GM21381 (cell line): ENCODE results near the gene AP3B1.
"Not testable (repeated sequence)": the region's sequence is repeated elsewhere in the genome, so short reads cannot be mapped to it uniquely, and the experiment has no call there.

Experiments used
- ATAC-seq: cut with Tn5 transposase; IDR thresholded peaks from one replicate; pipeline ENCODE4 v1.9.1; 2021; ENCODE audit warnings: mild to moderate bottlenecking, moderate library complexity; ENCODE audit not compliant: unreplicated experiment

The AP3B1 gene

DNA sequence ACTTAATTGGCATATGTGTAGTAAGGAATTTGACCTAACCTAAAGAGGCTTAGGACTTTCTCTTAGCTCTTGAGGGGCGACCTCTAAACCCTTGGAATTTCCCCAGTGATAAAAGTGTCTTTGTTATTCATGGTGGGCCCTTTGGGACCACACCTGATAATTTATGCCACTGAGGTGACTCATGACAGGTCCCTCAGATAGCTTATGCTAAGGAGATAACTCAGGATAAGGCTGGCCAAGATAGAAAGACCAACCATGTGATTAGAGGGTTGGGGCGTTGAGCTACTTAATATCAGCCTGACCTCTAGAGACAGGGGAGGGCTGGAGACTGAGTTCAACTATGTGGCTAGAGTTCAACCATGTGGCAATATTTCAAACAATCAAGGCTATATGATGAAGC is 218.1 kb downstream of the AP3B1 start:
- ATAC-seq = no peak

DNA sequence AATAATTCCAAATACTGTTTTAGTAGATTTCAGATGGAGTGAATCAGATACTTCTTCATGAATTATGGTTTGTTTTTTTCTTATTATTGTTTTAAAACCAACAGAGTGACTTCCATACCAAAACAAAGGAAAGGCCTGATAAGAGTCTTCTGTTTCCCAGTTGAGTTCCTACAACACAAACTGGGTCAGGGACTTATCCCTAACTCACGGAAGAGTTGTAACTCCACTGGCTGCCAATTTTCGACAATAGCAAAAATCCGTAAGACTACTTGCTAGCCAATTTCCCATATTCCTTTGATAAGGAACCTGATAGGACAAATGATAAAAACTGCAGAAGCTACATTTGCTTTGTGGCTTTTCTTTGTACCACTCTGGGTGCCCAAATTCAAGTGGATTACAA is 219.2 kb downstream of the AP3B1 start:
- no peak for ATAC-seq

DNA sequence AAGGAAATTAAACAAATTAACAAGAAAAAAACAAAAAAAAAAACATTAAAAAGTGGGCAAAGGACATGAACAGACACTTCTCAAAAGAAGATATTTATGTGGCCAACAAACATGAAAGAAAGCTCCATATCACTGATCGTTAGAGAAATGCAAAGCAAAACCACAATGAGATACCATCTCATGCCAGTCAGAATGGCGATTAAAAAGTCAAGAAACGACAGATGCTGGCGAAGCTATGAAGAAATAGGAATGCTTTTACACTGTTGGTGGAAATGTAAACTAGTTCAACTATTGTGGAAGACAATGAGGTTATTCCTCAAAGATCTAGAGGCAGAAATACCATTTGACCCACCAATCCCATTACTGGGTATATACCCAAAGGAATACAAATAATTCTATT is 223.8 kb downstream of the AP3B1 start:
- not testable (repeated sequence) for ATAC-seq

DNA sequence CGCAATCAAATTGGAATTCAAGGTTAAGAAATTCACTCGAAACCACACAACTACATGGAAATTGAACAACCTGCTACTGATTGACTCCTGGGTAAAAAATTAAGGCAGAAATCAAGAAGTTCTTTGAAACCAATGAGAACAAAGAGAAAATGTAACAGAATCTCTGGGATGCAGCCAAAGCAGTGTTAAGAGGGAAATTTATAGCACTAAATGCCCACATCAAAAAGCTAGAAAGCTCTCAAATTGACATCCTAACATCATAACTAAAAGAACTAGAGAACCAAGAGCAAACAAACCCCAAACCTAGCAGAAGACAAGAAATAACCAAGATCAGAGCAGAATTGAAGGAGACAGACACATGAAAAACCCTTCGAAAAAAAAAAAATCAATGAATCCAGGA is 226.9 kb downstream of the AP3B1 start:
- ATAC-seq = not testable (repeated sequence)

DNA sequence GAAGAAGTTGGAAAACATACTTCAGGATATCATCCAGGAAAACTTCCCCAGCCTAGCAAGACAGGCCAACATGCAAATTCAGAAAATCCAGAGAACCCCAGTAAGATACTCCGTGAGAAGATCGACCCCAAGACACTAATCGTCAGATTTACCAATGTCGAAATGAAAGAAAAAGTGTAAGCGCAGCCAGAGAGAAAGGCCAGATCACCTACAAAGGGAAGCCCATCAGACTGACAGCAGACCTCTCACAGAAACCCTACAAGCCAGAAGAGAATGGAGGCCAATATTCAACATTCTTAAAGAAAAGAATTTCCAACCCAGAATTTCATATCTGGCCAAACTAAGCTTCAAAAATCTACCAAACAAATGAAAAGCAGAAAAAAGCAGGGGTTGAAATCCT is 227.8 kb downstream of the AP3B1 start:
- not testable (repeated sequence) for ATAC-seq

DNA sequence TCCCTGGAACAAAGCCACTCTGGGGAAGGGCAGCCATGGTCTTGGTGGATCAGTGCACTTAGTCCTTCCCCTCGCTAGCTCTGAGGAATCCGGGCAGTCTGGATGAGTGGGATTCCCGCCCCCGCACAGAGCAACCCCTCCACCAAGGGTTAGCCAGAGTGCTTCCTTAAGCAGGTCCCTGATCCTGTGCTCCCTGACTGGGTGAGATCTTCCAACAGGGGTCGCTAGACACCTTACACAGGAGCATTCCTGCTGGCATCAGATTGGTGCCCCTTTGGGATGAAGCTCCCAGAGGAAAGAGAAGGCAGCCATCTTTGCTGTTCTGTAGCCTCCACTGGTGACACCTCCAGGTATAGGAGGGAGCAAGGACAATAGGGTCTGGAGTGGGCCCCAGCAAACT is 228.8 kb downstream of the AP3B1 start:
- no peak for ATAC-seq

DNA sequence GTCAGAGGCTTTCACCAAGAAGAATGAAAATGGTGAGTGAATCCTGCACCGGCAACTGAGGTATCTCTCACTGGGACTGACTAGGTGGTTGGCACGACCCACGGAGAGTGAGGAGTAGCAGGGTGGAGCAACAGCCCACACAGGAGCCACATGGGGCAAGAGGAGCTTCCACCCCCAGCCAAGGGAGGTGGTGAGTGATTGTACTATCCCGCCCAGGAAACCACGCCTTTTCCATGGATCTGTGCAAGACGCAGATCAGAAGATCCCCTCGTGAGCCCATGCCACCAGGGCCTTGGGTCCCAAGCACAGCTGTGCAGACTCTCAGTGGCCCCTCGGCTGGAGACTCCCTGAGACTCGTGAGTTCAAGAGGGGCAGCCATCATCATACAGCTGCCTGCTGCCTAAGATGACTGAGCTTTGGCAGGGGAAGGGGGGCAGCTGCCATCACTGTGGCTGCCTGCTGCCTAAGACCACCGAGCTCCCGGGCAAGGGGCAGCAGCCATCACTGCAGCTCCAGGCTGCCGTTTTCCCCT is 229.5 kb downstream of the AP3B1 start:
- no peak for ATAC-seq

DNA sequence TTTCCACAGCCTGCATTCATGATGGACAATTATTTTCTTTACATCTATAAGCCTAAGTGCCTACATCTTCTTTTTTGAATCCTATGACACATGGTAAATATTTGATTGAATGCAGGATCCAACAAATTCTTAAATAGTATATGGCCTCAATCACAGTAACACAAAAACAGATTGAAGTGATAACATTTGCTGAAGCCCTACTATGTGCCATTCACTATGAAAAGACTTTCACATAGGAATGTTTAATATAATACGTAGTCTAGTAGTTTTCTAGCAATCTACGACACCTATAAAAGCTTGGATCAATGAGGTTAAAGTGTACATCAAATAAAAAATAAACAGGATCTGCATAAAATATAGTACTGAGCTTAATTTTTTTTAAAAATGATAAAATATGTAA is 231.0 kb downstream of the AP3B1 start:
- no peak for ATAC-seq

DNA sequence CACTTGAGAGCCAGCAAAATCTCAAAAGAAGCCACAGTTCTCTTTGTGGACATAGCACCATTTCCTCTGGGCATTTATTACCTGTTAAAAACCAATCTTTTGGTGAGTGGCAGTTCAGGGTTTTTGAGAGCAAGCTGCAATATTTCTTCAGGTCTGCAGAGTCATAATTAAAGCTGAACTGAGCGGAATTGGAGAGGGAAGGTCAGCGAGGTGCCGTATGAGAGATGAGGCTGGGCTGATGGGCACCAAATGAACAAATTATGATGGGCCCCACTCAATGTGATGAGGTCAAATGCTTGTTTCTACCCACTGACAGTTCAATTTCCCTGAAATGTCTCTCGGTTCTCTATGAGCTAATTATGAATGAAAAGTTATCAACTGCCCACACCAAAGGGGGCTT is 231.9 kb downstream of the AP3B1 start:
- no peak for ATAC-seq

DNA sequence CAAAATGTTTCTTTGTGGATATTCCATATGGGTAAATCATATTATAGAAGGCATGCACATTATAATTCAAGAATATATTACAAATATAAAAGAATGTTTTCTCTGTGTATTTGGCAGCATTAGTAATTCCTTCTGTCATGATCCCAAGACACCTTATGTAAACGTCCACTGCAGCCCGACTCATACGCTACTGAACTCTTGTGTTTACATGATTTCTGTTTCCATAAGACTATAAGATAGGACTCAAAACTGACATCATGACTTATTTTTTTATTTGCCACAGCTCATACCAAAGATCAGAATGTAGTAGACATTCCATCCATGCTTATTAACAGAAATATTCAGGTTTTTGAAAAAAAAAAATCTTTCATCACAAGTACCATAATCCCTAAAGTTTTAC is 234.1 kb downstream of the AP3B1 start:
- no peak for ATAC-seq

DNA sequence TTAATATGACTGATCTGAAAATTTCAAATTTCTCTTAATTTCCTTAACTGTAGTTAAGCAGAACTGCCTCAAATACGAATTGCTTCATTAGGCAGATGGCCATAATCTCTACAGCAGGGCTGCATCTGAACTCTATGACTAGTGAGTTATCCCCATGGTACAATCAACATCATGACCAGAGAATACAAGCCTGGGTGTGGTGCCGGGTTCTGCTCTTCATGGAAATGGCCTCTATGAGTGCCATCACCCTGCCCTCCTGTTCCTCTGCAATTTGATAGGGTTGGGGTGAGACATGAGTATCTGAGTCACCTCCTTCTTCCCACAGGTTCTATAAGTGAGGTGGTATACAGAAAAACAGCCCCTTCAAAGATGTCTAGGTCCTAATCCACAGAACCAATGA is 235.9 kb downstream of the AP3B1 start:
- ATAC-seq = no peak

DNA sequence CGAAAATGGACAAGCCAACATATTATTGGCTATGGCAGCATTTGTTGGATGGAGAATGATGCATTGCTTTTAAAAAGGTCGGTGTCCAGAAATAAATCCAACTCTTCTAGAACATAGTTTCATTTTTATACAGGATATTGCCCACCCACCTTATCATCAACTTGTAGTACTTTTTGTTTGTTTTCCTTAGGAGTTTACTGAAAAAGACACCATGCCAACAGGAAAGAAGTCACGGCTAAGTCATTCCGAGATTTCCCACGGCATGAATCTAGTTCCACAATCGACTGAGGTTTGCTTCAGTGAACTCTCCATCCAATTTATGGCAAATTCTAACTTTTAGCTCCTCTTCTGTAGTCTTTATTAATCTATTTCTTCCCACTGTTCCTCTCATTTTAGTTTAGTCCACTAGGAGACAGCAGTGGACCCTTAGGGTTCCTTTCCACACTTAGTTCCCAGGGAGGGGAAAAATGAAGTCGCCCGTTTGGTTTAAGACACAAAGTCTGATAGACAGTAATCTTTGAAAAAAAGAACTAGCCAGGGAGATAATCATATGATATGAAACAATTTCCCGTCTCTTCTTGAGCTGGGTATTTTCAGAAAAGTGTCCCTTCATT is 237.5 kb downstream of the AP3B1 start:
- ATAC-seq = no peak

DNA sequence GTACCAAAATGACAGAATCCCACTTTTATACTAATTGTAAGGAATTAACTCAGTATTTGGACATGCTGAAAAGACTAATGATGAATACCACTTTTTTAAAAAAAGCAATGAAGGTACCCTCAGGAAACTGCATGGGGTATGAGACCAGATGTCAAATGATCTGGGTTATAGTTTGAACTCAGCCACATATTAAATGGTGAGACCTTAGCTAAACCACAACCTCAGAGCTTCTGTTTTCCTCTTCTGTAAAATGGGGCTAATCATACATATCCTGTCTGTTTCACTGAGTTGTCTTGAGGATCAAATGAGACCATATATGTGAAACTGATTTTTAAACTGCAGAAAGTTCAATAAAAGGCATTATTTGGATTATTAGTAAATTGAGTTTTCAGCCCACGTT is 238.4 kb downstream of the AP3B1 start:
- no peak for ATAC-seq

DNA sequence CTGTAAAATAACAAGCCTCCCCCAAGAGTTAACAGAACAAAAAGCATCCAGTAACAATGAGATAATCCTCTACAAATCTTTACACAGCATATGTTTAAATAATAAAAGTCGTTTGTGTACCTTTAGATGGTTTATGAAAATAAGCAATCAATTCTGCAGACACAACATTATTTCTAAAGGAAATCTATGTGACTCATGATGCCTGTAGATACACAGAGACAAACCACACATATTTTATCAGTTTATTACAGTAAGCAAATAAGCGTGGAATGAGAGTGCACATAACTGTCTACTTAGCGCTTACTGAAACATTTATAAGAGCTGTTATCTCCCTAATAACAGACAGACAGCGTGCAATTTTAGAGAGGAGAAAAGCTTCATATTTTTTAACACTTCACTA is 243.6 kb downstream of the AP3B1 start:
- ATAC-seq = no peak

DNA sequence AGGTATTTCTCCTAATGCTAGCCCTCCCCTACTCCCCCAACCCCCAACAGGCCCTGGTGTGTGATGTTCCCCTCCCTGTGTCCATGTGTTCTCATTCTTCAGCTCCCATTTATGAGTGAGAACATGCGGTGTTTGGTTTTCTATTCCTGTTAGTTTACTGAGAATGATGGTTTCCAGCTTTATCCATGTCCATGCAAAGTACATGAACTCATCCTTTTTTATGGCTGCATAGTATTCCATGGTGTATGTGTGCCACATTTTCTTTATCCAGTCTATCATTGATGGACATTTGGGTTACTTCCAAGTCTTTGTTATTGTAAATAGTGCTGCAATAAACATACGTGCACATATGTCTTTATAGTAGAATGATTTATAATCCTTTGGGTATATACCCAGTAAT is 247.7 kb downstream of the AP3B1 start:
- ATAC-seq = not testable (repeated sequence)

DNA sequence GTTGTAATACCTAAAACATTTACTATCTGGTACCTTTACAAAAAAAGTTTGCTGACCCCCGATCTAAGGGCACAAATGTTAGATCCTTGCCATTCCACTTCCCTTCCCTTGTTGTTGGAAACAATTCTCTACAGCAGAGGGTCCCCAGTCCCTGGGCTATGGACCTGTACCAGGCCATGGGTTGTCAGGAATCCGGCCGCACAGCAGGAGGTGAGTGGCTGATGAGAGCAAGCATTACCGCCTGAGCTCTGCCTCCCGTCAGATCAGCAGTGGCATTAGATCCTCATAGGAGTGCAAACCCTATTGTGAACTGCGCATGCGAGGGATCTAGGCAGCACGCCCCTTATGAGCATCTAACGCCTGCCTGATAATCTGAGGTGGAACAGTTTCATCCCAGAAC is 248.5 kb downstream of the AP3B1 start:
- ATAC-seq = no peak

DNA sequence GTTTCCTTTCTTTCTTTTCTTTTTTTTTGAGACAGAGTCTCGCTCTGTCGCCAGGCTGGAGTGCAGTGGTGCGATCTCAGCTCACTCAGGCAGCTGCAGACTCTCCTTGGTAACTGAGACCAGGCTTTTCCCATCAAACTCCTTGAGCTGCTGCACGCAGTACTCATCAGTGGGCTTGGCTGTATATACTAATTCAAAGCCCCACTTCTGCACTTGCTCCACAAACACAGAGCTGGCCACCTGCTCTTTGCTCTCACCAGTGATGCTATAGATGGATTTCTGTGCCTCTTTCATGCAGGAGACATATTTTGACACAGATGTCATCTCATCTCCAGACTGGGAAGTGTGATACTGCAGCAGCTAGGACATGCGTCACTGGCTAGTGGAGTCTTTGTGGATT is 252.7 kb downstream of the AP3B1 start:
- no peak for ATAC-seq

DNA sequence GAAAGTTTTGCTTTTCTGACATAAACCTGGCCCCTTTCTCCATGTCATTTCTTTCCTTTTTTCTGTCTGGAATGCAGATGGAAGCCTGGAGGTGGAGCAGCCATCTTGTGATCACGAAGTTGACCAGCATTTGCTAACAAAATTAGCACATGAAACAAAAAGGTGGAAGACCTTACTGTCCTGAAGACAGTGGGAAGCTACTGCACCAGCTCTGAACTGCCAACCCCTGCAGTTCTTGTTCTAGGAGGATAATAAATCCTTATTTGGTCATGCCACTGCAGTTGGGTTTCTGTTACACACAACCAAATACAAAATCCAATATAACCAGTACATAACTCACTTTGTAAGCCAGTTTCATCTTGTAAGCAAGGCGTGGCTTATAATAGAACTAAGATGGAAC is 269.0 kb downstream of the AP3B1 start:
- ATAC-seq = no peak

DNA sequence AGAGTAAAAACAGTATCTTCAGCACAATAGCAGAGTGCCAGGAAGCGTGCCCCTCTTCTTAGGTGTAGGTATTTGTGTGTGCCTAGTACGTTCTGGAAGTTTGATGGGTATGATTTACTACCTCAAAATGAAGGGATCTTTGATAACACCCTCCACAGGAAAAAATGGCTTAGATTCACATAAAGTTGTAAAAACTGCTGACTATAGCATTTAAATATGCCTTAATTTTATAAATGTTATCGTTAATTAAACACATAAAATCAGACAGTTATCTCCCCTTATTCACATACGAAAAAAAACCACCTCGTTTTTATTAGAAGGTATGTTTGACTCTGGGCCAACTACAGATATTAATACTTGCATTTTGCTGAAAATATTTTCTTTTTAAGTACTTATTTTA is 274.8 kb downstream of the AP3B1 start:
- no peak for ATAC-seq

DNA sequence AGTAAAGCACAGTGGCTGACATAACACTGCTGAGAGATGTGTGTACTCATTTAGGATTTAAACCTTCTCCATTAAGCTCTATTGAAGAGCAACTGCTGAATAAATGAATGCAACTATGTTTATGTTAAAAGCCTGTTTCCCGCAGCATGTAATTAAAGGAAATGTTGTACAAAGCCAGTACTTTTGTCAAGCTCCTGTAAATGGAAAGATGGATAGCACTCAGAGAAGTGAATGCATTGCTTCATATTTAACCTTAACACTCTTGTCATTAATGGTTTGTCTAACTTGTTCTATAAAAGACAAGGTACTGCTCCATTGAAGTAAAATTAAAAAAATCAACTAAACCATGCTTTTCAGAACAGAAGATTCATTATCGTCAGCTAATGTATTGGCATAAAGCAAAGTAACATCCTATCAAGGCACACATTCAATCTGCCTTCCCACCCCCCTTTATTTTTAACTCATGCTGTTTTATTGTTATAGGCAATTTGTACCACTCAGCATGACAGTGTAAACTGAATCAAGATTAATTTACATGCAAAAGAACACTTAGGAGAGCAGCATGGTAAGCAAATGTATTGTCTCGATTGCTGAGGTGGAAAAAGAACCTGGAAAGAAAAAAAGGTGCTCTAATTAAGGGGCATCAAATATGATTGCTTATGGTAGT is 277.5 kb downstream of the AP3B1 start:
- ATAC-seq = no peak

DNA sequence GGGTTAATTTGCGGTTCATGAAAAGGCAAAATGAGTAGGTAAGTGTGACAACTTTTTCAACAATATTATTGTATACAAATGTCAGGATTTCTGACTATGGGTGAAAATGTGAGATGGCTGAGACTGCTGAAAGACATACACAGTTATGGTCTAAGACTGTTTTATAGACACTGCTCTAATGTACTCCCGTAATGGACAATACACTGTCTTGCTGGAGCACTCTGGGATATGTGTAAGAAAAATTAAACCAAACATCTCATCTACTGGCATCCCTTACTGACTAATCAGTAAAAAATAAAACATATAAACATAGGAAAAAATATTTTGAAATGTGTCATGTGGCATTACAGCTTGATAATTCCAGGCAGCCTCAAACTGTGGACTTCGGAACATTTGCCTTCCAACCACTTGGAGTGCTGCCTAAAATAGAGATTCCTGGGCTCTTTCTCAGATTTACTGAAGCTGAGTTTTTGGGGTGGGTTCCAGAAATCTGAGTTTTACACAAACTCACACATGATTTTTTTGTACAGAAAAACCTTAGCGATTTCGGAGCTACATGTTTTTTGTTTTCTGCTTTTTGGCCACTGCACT is 284.5 kb downstream of the AP3B1 start:
- no peak for ATAC-seq

DNA sequence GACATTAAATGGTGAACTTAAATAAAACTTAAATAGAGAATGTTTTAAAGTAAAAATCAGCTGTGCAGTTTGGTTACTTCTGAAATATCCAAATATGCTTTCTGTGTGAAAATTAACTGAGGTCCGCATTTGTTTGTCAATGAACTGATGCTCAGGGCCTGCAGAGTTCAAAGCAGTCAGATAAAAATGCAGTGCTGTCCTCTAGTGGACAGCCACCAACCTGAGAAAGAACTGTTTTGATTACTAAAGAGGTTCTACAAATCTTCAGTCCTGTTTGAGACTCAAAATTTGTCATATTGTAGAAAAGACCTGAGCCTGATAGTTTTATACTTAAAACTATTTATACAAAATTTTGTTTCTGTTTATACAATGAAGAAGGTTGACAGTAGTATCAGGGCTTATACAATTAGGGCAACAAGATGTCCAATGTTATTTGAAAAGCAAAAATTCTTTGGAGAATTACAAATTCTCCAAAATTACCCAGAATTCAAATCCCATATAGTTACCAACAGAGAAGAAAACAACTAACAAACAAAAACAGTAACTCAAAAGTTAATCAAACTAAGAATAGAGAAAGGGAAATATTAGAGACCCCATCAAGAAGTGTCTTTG is 286.0 kb downstream of the AP3B1 start:
- ATAC-seq = no peak
